Activated naive CD4-positive, alpha-beta T cell treated with anti-CD3 and anti-CD28 coated beads, Interleukin-2, amount 10 ng/mL, durations not matched to agents 7 days and 5 days (primary cell): ENCODE data around the gene RGS7.
"Not testable (repeated sequence)": the region's sequence is repeated elsewhere in the genome, so short reads cannot be mapped to it uniquely, and the experiment has no call there.

Experiments
- CTCF ChIA-PET: fragments of 350-600 bp; sonication (Branson Sonifier 250); formaldehyde crosslinking; loops from one replicate; lab custom pipeline; 2021; ENCODE audit warnings: antibody characterized with exemption; lab: Charles Lee
- DNase-seq: peaks from one replicate; pipeline ENCODE4 v3.0.0-alpha.2; 2020
- H3K27ac Mint-ChIP-seq: one replicate; pipeline ENCODE4 v1.8.0; 2021; ENCODE audit warnings: mild to moderate bottlenecking, moderate library complexity, mixed read lengths
- H3K27me3 Mint-ChIP-seq: one replicate; pipeline ENCODE4 v1.8.0; 2021; ENCODE audit warnings: mild to moderate bottlenecking, mixed read lengths
- H3K36me3 Mint-ChIP-seq: one replicate; pipeline ENCODE4 v1.8.0; 2021; ENCODE audit warnings: mixed read lengths
- H3K4me1 Mint-ChIP-seq: one replicate; pipeline ENCODE4 v1.8.0; 2021; ENCODE audit warnings: mixed read lengths
- H3K4me3 Mint-ChIP-seq: one replicate; pipeline ENCODE4 v1.8.0; 2021; ENCODE audit warnings: mild to moderate bottlenecking, moderate library complexity, mixed read lengths
- H3K9me3 Mint-ChIP-seq: one replicate; pipeline ENCODE4 v1.8.0; 2021; ENCODE audit warnings: mixed read lengths

Gene RGS7

GRCh38 chr1:240895424-240895823 is 461.6 kb downstream of the RGS7 start:
- H3K36me3 Mint-ChIP-seq, DNase-seq, H3K4me3 Mint-ChIP-seq, H3K27ac Mint-ChIP-seq, H3K9me3 Mint-ChIP-seq, H3K4me1 Mint-ChIP-seq, CTCF ChIA-PET, H3K27me3 Mint-ChIP-seq: not testable (repeated sequence)

GRCh38 chr1:240888787-240889048 is 468.3 kb downstream of the RGS7 start:
- CTCF ChIA-PET: no interaction called here
- no peaks in the 10 kb centered on the region for H3K36me3 Mint-ChIP-seq

GRCh38 chr1:240888039-240888786 is 468.8 kb downstream of the RGS7 start:
- Mint-ChIP-seq H3K4me1 (no peaks in the 10 kb centered on the region), H3K9me3 (peaks cover 5% of the 10 kb centered on the region), H3K27me3 (no peaks in the 10 kb centered on the region), H3K36me3 (no peaks in the 10 kb centered on the region), H3K27ac (no peak overlapping the region), H3K4me3 (no peak overlapping the region)
- CTCF ChIA-PET: interaction anchor here (0.7 to 1.3 kb wide), 5 partner anchors 12 to 1009 kb away, joined by 3 to 6 read pairs (median 3); no protein-coding TSS in a partner anchor
- peak; percentile 39 for DNase-seq

More at GRCh38 chr1:240888787-240889048, 468.3 kb downstream of the RGS7 start:
- no peaks in the 10 kb centered on the region for H3K4me1 Mint-ChIP-seq
- no peak for DNase-seq
- H3K4me3 Mint-ChIP-seq: no peak overlapping the region
- peaks cover 5% of the 10 kb centered on the region for H3K9me3 Mint-ChIP-seq
- H3K27ac Mint-ChIP-seq: no peak overlapping the region
- H3K27me3 Mint-ChIP-seq: no peaks in the 10 kb centered on the region

- Mint-ChIP-seq H3K4me3 (no peak overlapping the region), H3K27ac (no peak overlapping the region), H3K9me3 (peaks cover 3% of the 10 kb centered on the region), H3K27me3 (no peaks in the 10 kb centered on the region), H3K36me3 (no peaks in the 10 kb centered on the region), H3K4me1 (no peaks in the 10 kb centered on the region)
- no peak for DNase-seq
- CTCF ChIA-PET: no interaction called here
Observed at GRCh38 chr1:240883490-240883889, 473.5 kb downstream of the RGS7 start.

GRCh38 chr1:240882656-240883308 is 474.2 kb downstream of the RGS7 start:
- H3K36me3 Mint-ChIP-seq, H3K27me3 Mint-ChIP-seq, H3K4me3 Mint-ChIP-seq, CTCF ChIA-PET, DNase-seq, H3K9me3 Mint-ChIP-seq, H3K27ac Mint-ChIP-seq, H3K4me1 Mint-ChIP-seq: not testable (repeated sequence)

GRCh38 chr1:240878631-240879030 is 478.4 kb downstream of the RGS7 start:
- Mint-ChIP-seq H3K9me3 (peaks cover 9% of the 10 kb centered on the region), H3K27me3 (no peaks in the 10 kb centered on the region), H3K4me1 (no peaks in the 10 kb centered on the region), H3K27ac (no peak overlapping the region), H3K4me3 (no peak overlapping the region), H3K36me3 (no peaks in the 10 kb centered on the region)
- CTCF ChIA-PET: no interaction called here
- DNase-seq: no peak

- Mint-ChIP-seq H3K4me3 (no peak overlapping the region), H3K27ac (no peak overlapping the region), H3K27me3 (no peaks in the 10 kb centered on the region), H3K36me3 (no peaks in the 10 kb centered on the region), H3K9me3 (peaks cover 9% of the 10 kb centered on the region), H3K4me1 (no peaks in the 10 kb centered on the region)
- DNase-seq: no peak
- CTCF ChIA-PET: no interaction called here
Observed at GRCh38 chr1:240877605-240878004, 479.4 kb downstream of the RGS7 start.

GRCh38 chr1:240876071-240876470 is 480.9 kb downstream of the RGS7 start:
- no peak overlapping the region for H3K27ac Mint-ChIP-seq
- H3K4me1 Mint-ChIP-seq: no peaks in the 10 kb centered on the region
- CTCF ChIA-PET: interaction anchor here (1.5 kb wide), 1 partner anchor 12 kb away, joined by 3 read pairs; no protein-coding TSS in a partner anchor

GRCh38 chr1:240869071-240869470 is 487.9 kb downstream of the RGS7 start:
- CTCF ChIA-PET: no interaction called here
- DNase-seq: no peak
- no peak overlapping the region for H3K27ac Mint-ChIP-seq
- H3K4me1 Mint-ChIP-seq: no peaks in the 10 kb centered on the region
- no peaks in the 10 kb centered on the region for H3K27me3 Mint-ChIP-seq
- no peaks in the 10 kb centered on the region for H3K36me3 Mint-ChIP-seq
- peaks cover 3% of the 10 kb centered on the region for H3K9me3 Mint-ChIP-seq
- no peak overlapping the region for H3K4me3 Mint-ChIP-seq

More at GRCh38 chr1:240876071-240876470, 480.9 kb downstream of the RGS7 start:
- no peak overlapping the region for H3K4me3 Mint-ChIP-seq
- peaks cover 9% of the 10 kb centered on the region for H3K9me3 Mint-ChIP-seq
- no peaks in the 10 kb centered on the region for H3K27me3 Mint-ChIP-seq
- H3K36me3 Mint-ChIP-seq: no peaks in the 10 kb centered on the region
- no peak for DNase-seq

GRCh38 chr1:240866724-240867123 is 490.3 kb downstream of the RGS7 start:
- Mint-ChIP-seq H3K27me3 (no peaks in the 10 kb centered on the region), H3K36me3 (no peaks in the 10 kb centered on the region), H3K9me3 (peaks cover 3% of the 10 kb centered on the region), H3K4me3 (no peak overlapping the region), H3K4me1 (no peaks in the 10 kb centered on the region), H3K27ac (no peak overlapping the region)
- DNase-seq: no peak
- CTCF ChIA-PET: no interaction called here

GRCh38 chr1:240860023-240860422 is 497.0 kb downstream of the RGS7 start:
- H3K36me3 Mint-ChIP-seq: no peaks in the 10 kb centered on the region
- H3K27me3 Mint-ChIP-seq: no peaks in the 10 kb centered on the region
- DNase-seq: no peak
- CTCF ChIA-PET: no interaction called here
- H3K4me3 Mint-ChIP-seq: no peak overlapping the region
- no peaks in the 10 kb centered on the region for H3K9me3 Mint-ChIP-seq
- no peaks in the 10 kb centered on the region for H3K4me1 Mint-ChIP-seq
- H3K27ac Mint-ChIP-seq: no peak overlapping the region

GRCh38 chr1:240854367-240854766 is 502.6 kb downstream of the RGS7 start:
- DNase-seq: no peak
- CTCF ChIA-PET: no interaction called here
- Mint-ChIP-seq H3K9me3 (peaks cover 5% of the 10 kb centered on the region), H3K4me3 (no peak overlapping the region), H3K36me3 (no peaks in the 10 kb centered on the region), H3K27ac (no peak overlapping the region), H3K4me1 (no peaks in the 10 kb centered on the region), H3K27me3 (no peaks in the 10 kb centered on the region)

GRCh38 chr1:240847325-240847724 is 509.7 kb downstream of the RGS7 start:
- Mint-ChIP-seq H3K27ac (no peak overlapping the region), H3K27me3 (no peaks in the 10 kb centered on the region), H3K4me3 (no peak overlapping the region), H3K36me3 (no peaks in the 10 kb centered on the region), H3K4me1 (no peaks in the 10 kb centered on the region), H3K9me3 (peaks cover 3% of the 10 kb centered on the region)
- CTCF ChIA-PET: no interaction called here
- no peak for DNase-seq

- Mint-ChIP-seq H3K36me3 (no peaks in the 10 kb centered on the region), H3K27me3 (no peaks in the 10 kb centered on the region), H3K9me3 (peaks cover 3% of the 10 kb centered on the region), H3K4me1 (no peaks in the 10 kb centered on the region), H3K27ac (no peak overlapping the region), H3K4me3 (no peak overlapping the region)
- DNase-seq: no peak
- CTCF ChIA-PET: no interaction called here
Observed at GRCh38 chr1:240844486-240844885, 512.5 kb downstream of the RGS7 start.

- no peak for DNase-seq
- Mint-ChIP-seq H3K27ac (no peak overlapping the region), H3K4me3 (no peak overlapping the region), H3K27me3 (no peaks in the 10 kb centered on the region), H3K9me3 (peaks cover 2% of the 10 kb centered on the region), H3K36me3 (no peaks in the 10 kb centered on the region), H3K4me1 (no peaks in the 10 kb centered on the region)
- CTCF ChIA-PET: no interaction called here
Observed at GRCh38 chr1:240843798-240844197, 513.2 kb downstream of the RGS7 start.
